GM21528 (cell line): Measurements from ENCODE around the gene SMG1.
"Not testable (repeated sequence)": the region's sequence is repeated elsewhere in the genome, so short reads cannot be mapped to it uniquely, and the experiment has no call there.

Experiments
- ATAC-seq: cut with Tn5 transposase; IDR thresholded peaks from one replicate; pipeline ENCODE4 v1.9.1; 2021; ENCODE audit warnings: mild to moderate bottlenecking, moderate library complexity; ENCODE audit not compliant: unreplicated experiment, low FRiP score

The SMG1 gene

DNA sequence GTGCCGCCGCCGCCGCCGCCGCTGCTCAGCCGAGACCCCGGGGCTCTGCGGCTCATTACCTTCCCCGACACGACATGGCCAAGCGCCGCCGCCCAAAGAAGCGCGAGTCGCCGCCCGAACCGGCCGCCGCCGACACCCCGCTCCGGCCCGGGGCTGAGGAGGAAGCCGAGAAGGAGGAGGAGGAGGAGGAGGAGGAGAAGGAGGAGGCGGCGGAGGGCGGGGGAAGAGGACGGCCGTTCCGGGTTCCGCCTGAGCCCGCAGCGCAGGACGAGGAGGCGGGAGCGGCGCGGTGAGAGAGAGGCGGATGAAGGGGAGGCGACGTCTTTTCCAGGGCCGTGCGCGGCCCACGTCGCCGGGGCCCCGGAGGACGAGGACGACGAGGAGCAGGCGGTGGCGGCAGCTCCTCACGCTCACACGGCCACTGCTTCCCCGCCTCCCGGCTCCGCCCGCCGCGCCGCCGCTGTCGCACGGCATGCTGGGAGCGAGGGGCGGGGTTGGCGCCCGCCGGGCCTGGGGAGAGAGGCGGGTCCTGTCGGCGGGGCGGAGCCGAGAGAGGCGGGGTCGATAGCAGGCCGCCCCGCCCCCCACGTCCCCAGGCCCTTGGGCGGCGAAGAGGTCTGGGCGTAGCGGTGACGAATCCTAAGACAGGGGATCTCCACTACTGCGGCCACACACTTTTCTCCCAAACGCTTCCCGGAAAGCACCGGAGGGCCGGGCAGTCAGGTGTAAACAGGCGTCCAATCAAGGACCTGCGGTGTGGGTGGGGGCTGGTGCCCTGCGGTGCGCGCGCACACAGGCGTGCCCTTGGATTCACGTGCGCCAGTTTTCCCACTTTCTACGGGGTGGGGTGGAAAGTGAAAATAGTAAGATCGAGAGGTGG, at the start of gene SMG1:
Gene SMG1 (minus strand): TSS at position 423 of the 880 bp plus-strand sequence. CDS start 367 bp downstream, at position 56.
- ATAC-seq, result peak; percentile 88

DNA sequence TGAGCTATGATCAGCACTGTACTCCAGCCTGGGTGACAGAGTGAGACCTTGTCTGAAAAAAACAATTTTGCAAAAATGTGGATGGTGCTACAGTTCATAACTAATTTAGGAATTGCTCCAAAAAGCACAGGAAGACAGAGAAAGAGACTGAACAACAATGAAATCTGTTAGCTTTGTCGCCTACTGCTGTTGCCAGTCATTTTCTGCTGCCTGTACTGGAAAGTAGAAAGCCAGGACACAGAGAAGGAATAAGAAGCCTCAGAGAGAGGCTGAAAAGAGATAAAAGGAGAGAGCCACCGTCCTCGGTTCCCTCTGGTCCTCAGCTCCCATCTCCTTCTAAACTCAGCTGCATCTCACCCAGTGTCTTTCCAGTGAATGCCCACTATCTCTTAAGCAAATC, 48.9 kb upstream of the SMG1 start:
- ATAC-seq, result no peak

DNA sequence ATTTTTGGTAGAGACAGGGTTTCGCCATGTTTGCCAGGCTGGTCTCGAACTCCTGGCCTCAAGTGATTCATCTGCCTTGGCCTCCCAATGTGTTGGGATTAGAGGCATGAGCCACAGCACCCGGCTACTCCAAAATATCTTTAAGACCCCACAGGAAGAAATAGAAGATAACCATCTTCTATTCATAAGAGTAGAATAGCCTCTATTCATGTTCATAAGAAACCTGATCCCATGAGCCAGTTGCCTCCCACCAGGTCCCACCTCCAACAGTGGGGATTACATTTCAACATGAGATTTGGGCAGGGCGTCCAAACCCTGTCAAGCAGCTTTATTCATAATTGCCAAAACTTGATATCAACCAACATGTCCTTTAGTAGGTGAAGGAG, 43.6 kb upstream of the SMG1 start:
- ATAC-seq, result no peak

DNA sequence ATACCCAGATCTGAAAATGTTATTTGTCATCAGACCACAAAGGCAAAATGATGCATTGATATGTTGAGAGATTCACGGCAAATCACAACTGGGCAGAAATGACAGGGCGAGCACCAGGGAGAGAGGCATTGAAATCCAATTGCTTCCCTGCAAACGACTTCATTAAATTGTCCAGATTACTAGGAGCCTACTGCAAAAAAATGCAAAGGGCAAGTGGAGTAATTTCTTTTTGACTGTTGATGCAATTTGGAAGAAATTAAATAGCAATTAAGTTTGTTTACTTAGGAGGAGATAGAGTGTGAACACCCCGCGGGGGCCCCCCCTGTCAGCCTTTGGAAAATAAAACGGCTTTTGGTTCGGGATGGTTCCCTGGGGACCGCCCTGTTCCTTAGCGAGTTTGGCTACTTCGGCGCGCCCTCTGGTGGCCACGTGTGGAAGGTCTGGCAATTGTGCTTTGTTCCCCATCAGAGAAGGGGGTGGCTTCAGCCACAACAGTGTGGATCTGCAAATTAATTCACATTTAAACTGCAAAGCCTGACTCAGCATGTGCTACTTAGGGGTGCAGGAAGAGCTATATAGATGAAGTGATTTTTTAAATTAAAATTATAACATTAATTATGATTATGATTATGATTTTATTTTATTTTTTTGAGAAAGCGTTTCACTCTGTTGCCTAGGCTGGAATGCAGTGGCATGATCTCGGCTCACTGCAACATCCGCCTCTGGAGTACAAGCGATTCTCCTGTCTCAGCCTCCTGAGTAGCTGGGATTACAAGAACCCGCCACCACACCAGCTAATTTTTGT, 43.0 kb upstream of the SMG1 start:
- ATAC-seq, result no peak

DNA sequence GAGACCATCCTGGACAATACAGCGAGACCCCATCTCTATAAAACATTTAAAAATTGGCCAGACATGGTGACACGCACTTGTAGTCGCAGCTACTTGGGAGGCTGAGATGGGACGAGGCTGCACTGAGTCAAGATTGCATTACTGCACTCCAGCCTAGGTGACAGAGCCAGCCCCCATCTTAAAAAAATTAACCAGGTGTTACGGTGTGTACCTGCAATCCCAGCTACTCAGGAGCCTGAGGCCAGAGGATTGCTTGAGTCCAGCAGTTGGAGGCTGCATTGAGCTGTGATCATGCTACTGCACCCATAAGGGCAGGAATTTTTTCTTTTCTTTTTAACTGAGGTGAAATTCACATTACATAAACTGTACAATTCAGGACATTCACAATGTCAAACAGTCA, 40.6 kb upstream of the SMG1 start:
- ATAC-seq, result no peak

DNA sequence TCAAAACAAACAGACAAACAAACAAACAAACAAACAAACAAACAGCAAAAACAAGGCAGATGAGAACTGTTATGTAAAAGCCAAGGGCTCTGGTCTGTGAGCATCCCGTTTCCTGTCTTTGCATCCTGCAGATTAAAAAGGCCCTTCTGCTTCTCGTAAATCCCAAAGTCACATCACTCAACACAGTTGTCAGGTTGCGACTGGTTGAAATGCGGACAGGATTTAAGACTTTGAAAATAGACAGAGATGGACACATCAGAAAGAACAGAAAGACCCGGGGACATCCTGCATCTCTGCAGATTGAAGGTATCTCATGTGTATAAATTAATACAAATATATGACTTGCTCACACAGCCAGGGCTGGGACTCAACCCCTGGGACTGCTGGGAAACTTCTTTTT, 39.3 kb upstream of the SMG1 start:
- no peak for ATAC-seq

DNA sequence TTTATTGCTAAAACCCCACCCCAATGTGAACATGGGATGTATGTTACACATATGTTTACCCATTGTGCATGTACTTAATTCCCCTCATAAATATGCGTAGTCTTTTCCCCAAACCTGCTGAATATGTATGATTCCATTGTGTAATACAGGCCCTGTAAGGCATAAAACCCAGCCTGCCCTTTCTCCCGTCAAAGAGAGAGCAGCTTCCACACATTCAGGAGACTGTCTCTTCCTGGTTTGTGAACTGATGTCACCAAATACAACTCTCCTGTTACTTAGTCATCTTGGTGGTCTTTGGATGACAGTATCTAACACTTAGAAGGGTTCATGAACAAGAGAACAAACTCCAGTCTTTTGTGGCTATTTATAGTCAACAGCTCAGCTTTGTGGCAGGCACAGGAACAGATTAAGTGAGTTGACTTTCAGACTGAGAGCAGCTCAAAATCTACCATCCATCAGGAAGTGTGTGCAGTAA, 32.9 kb upstream of the SMG1 start:
- ATAC-seq, result no peak

DNA sequence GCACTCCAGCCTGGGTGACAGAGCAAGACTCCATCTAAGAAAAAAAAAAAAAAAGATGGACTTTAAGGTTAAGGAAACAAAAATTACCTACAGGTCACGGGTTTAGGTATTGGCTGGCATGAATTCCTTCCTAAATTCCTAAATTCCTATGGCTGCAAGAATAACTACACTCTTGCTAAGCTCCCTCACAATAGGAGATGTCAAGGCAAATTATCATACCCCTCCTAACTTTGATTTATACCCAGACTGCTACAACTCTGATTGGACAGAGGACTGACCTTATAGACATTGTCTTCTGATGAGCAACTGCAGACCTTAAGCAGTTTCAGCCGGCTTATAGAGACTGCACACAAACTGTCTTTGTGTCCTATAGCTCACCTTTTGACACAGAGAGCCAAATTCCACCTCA, 32.4 kb upstream of the SMG1 start:
- no peak for ATAC-seq

DNA sequence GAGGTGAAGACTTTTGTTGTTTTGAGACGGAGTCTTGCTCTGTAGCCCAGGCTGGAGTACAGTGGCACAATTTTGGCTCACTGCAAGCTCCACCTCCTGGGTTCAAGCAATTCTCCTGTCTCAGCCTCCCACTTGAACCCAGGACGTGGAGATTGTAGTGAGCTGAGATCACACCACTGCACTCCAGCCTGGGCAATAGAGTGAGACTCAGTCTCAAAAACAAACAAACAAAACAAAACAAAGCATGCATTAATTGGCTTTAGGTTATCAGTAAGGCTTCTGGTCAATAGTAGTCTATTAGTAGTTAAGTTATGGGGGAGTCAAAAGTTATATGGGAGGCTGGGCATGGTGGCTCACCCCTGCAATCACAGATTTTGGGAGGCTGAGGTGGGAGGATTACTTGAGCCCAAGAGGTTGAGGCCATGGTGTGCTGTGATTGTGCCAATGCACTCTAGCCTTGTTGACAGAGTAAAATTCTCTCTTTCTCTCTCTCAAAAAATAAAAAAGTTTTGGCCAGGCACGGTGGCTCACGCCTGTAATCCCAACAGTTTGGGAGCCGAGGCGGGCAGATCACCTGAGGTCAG, 30.5 kb upstream of the SMG1 start:
- ATAC-seq, result not testable (repeated sequence)

DNA sequence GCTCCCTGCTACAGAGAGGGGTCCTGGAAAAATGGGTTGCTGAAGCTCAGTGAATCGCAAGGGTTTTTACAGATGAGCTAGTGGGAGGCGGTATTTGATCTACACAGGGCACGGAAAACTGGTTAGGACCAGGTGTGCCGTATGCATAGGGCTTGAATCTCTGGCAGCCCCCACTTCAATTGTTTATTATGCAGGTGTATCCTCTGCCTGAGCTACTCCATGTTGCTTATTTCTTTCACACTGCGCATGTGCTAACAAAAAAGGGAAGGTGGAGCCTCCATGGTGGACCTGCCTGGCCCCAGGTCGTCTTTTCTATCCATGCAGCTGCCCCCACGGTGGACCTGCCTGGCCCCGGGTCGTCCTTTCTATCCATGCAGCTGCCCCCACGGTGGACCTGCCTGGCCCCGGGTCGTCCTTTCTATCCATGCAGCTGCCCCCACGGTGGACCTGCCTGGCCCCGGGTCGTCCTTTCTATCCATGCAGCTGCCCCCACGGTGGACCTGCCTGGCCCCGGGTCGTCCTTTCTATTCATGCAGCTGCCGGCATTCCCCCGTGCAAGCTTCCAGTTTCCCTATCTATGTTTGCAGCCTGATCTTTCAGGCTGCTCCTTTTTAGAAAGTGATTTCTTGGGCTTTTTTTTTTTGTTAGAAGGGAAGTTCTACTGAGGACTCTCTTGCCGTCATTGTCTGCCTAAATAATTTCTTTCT, 29.8 kb upstream of the SMG1 start:
- ATAC-seq, result not testable (repeated sequence)

DNA sequence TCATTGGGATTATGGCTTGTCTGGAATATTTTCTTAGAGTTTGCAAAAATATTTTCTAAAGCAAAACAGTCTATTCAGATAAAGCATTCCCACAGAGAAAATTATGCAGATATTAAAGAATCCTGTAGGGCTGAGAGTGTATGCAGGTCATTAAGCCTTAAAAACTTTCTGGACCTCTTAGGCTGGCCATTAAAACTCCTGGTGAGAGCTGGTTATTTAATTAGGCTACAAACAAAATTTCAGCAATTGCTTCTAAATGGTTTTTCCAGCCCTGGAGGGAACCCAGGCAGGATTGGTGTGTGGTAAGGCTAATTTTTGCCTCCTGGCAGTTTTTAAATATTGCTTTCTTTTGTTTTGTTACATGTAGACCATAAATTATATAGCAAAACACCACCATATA, 27.3 kb upstream of the SMG1 start:
- ATAC-seq, result no peak

DNA sequence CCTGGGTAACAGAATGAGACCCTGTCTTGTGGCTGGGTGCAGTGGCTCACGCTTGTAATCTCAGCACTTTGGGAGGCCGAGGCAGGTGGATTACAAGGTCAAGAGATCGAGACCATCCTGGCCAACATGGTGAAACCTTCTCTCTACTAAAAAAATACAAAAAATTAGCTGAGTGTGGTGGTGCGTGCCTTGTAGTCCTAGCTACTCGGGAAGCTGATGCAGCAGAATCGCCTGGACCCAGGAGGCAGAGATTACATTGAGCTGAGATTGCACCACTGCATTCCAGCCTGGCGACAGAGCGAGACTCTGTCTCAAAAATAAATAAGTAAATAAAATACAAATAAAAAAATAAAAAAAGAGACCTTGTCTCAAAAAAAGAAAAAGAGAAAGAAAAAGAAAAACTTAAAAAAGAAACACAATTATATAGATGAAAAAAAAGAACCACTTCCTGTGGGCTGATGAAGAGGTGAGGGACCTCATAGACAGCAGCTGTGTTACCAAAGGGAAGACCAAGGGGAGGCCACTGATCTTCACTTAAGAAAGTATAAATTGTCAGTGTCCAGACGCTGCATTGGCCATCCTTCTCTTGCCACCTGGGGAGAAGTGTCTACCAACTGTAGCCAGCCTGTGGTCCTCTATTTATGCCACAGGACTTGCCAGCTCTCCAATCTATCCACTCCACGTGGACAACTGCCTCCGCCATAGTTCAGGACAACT, 24.4 kb upstream of the SMG1 start:
- no peak for ATAC-seq

DNA sequence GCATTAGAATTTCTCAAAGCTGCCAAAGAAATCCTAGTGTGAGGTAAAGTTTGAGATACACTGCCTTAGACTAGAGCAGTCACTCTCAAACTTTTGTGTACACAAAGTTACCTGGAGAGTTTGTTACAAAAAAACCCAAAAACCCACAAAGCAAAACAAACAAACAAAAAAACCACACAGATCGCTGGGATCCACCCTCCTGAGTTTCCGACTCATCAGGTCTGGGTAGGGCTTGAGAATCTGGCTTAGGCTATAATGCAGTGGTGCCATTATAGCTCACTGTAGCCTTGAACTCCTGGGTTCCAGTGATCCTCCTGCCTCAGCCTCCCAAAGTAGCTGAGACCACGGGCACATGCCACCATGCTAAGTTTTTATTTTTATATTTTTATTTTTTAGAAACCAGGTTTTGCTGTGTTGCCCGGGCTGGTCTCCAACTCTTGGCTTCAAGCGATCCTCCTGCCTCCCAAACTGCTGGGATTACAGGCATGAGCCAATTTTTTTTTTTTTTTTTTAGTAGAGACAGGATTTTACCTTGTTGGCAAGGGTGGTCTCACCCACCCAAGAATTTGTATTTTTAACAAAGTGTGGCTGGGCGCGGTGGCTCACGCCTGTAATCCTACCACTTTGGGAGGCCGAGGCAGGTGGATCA, 22.3 kb upstream of the SMG1 start:
- no peak for ATAC-seq

DNA sequence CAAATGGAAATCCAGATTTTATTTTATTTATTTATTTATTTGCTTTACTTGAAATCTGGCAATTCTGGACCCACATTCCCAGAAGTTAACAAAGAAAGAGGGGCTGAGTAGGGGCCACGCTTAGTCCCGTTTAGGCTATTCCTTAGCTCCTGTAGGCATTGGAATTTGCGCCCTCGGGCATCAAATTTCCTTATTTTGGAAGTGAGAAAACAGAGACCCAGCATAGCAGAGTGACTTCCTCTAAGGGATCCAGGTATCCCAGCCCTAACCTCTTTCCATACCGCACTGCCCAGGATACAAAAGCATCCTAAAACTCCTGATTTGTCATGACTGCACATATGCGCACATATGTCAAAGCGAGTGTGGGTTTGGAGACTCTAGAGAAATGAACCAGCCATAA, 19.0 kb upstream of the SMG1 start:
- no peak for ATAC-seq

DNA sequence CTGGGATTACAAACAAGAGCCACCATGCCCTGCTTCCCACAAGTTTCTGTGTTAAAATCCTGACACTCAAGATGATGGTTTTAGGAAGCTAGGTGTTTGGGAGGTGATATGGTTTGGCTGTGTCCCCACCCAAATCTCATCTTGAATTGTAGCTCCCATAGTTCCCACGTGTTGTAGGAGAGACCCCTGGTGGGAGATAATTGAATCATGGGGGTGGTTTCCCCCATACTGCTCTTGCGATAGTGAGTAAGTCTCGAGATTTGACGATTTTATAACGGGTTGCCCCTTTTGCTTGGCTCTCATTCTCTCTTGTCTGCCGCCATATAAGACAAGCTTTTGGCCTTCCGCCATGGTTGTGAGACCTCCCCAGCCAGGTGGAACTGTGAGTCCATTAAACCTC, 17.2 kb upstream of the SMG1 start:
- ATAC-seq, result no peak

DNA sequence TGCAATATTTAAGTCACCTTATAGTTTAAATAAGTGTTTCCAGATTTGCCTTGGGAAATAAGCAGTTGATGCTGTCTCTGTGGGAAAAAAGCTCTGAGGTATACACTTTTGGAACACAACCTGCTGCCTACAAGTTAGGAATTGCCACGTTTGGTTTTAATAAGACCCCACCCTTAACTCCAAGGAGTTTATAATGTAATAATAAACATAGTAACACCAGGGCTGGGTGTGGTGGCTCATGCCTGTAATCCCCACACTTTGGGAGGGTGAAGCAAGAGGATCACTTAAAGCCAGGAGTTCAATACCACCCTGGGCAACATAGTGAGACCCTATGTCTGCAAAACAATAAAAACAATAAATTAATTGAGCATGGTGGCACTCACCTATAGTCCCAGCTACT, 15.9 kb upstream of the SMG1 start:
- ATAC-seq, result no peak

DNA sequence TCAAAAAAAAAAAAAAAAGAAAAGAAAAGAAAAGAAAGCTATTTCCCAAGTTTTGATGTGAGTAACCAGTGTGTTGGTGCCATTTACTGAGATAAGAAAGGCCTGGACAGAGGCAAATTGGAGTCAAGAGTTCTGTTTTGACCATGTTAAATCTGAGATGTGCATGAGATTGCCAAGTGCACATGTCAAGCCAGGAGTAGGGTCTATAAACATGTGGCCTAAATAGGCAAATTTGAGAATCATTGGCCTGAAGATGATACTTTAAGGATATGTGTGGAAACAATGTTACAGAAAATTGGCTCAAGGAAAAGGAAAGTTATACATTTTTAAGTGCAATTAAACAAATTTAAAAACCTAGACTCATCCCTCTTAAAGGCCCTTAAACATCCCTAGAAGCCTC, 15.3 kb upstream of the SMG1 start:
- ATAC-seq, result no peak

DNA sequence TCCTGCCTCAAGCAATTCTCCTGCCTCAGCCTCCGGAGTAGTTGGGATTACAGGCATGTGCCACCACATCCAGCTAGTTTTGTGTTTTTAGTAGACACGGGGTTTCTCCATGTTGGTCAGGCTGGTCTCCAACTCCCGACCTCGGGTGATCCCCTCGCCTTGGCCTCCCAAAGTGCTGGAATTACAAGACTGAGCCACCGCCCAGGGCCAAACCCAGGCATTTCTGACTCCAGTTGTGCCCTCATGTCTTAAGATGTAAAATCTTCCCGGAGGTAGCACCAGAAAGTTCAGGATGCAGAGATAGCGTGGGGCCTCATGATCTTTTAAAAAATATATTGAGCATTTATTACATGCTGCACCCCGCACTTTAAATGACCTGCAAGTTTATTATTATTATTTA, 12.8 kb upstream of the SMG1 start:
- ATAC-seq, result no peak

DNA sequence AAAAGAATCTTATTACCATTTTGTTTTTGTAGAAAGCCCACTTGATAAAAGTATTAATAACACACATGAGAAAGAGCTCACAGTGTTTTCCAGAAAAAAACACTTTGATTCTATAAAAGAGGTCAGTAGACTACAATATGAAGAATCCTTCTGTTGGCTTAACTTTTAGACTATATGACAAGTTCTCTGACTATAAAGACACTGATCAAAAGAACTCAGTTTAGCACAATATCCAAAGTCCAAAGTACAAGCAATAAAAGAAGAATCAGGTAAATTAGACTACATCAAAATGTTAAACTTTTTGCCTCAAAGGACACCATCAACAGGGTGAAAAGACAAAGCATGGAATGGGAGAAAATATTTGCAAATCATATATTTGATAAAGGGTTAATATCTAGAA, 11.2 kb upstream of the SMG1 start:
- no peak for ATAC-seq
